Astrocyte of the spinal cord (primary cell): Measurements from ENCODE around the gene SUN1.
"Not testable (repeated sequence)": the region's sequence is repeated elsewhere in the genome, so short reads cannot be mapped to it uniquely, and the experiment has no call there.

Experiments
- DNase-seq: peaks from one replicate; pipeline ENCODE4 v3.0.0; 2011; ENCODE audit warnings: low read depth, low spot score
- H3K4me3 ChIP-seq: 2 replicates; pipeline ENCODE4 v1.5.1; 2011; ENCODE audit warnings: low read depth, mild to moderate bottlenecking, low read length, moderate library complexity
- in situ Hi-C: cut with HindIII; loops from 2 replicates; pipeline ENCODE4 v1.10.0; 2017; ENCODE audit warnings: low sequenced_read_pairs
- TF ChIP-seq, protein P1 (sequence below): IDR thresholded peaks from 2 replicates; pipeline ENCODE4 v1.5.1; 2012; ENCODE audit warnings: low read depth, mild to moderate bottlenecking, low read length, inconsistent platforms

Gene SUN1

DNA sequence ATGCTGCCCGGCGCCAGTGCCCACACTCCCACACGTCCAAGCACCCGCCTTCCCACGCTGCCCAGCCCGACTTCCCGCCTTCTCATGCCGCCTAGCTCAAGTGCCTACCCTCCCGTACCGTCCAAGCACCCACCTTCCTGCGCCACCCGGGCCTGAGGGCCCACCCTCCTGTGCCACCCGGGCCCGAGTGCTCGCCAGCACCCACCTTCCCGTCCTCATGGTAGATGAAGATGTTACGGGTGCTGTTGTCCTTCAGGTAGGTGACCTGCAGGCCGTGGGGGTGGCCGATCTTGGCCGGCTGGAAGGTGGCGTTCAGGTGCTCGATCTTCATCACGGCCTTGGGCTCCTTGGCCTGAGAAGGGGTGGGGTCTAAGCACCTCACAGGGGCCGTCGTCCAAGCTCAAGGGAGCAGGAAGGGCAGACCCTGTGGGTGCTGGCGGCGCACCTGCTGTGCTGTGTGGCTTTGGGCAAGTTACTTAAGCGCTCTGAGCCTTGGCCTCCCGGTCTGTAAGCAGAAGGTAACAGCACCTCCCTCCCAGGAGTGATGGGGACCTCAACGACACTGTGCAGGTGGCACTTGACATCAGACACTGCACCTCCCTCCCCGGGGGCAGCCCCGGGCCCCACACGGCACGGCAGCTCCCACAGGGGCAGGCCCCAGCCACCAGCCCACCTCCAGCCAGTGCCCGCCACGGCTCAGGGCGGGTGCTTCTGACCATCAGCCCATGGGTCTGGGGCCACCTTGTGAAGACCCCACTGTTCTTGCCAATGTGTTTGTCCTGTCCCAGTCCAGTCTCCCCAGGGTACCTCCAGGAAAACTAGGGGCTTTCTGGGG lies 71.9 kb downstream of the SUN1 start:
- DNase-seq = no peak
- TF ChIP-seq, protein P1, sequence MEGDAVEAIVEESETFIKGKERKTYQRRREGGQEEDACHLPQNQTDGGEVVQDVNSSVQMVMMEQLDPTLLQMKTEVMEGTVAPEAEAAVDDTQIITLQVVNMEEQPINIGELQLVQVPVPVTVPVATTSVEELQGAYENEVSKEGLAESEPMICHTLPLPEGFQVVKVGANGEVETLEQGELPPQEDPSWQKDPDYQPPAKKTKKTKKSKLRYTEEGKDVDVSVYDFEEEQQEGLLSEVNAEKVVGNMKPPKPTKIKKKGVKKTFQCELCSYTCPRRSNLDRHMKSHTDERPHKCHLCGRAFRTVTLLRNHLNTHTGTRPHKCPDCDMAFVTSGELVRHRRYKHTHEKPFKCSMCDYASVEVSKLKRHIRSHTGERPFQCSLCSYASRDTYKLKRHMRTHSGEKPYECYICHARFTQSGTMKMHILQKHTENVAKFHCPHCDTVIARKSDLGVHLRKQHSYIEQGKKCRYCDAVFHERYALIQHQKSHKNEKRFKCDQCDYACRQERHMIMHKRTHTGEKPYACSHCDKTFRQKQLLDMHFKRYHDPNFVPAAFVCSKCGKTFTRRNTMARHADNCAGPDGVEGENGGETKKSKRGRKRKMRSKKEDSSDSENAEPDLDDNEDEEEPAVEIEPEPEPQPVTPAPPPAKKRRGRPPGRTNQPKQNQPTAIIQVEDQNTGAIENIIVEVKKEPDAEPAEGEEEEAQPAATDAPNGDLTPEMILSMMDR = no peak
- H3K4me3 ChIP-seq = no peak overlapping the region
- in situ Hi-C loops = no loop called here

DNA sequence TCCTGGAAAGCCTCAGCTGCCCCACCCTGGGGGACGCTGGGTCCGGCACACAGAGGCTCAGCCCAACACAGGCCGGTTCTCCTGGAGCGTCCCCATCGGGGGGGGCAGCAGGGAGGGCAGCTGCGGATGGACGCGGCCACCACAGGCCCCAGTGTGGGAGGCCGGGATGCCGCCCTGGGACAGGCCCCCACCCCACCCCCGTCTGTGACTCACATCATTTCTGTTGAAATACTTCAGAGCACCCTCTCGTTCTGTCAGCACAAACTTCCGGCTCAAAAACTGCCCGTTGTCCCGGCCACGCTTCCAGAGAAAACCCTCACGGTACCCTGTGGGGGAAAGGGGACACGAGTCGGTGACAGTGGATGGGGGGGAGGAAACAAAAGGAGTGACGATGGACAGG lies 72.6 kb downstream of the SUN1 start:
- H3K4me3 ChIP-seq = no peak overlapping the region
- no peak for DNase-seq
- in situ Hi-C loops = no loop called here
- TF ChIP-seq, protein P1 = no peak

DNA sequence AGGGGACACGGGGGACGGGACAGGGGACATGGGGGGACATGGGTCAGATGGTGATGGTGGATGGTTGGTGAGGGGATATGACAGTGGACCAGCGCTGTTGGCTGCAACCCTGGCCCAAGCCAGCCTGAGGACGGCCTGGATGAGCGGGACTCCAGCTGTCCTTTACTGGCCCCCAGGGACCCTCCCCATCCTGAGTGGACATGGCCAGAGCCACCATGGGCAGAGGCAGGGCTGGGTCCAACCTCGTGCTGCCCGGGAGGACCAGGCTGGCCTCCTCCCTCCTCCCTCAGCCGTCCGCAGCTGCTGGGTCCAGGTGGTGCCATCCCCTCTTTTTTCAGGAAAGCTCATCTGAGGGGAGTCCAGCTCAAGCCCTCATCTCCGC lies 74.5 kb downstream of the SUN1 start:
- no peak for DNase-seq
- H3K4me3 ChIP-seq = no peak overlapping the region
- TF ChIP-seq, protein P1 = no peak
- in situ Hi-C loops = no loop called here

DNA sequence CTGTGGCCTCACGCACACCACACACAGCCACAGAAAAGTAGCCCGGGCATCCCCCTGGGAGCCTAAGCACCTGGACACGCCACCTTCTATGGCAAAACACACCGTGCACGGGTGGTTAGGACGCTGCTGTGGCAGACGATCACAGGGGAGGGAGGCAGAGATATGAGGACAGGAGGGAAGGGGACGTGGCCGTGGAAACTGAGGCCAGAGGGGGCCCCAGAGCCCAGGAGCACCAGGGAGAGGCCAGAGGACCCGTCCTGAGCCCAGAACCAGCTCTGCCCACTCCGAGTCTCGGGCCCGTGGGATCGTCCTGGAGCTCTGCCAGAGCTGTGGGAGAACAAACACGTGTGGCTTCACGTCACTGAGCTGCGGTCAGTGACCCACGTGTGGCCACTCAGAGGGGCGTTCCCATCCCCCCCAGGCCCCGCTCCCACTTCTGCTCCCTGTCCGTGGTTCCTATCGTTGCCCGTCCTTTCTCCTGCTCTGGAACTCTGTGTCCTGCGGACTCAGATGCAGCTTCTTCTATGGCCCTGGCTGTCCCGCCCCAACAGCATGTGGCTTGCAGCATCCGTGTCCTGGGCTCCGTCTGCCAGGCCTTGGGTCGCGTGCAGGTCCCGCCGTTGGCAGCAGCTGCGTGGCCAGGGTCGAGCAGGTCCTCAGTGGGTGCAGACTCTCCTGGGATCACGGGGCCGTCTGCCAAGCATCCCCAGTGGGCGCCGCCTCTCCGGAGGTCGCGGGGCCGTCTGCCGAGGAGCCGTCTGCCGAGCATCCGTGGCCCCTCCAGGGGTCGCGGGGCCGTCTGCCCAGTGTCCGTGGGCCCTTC lies 75.1 kb downstream of the SUN1 start:
- DNase-seq = no peak
- TF ChIP-seq, protein P1 = no peak
- H3K4me3 ChIP-seq = no peak overlapping the region
- in situ Hi-C loops = no loop called here

DNA sequence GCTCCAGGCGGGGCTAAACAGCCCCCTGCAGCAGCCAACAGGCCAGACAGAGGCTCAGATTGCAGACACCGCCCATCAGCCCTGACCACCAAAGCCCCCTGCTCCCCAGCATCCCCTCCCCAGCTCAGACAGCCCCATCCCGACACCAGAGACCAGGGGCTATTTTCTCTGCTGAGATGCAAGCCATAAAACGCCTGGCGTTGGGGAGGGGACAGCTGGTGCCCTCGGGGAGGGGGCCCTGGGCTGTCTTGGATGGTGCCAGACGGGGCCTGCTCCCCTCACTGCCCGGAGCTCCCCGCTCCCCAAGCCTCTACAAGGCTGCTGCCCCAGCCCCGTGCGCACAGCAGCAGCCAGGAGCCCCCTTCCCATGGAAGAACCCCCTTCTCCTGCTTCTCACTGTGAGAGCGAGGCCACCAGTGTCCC lies 75.9 kb downstream of the SUN1 start:
- in situ Hi-C loops = no loop called here
- TF ChIP-seq, protein P1 = no peak
- no peak overlapping the region for H3K4me3 ChIP-seq
- no peak for DNase-seq

DNA sequence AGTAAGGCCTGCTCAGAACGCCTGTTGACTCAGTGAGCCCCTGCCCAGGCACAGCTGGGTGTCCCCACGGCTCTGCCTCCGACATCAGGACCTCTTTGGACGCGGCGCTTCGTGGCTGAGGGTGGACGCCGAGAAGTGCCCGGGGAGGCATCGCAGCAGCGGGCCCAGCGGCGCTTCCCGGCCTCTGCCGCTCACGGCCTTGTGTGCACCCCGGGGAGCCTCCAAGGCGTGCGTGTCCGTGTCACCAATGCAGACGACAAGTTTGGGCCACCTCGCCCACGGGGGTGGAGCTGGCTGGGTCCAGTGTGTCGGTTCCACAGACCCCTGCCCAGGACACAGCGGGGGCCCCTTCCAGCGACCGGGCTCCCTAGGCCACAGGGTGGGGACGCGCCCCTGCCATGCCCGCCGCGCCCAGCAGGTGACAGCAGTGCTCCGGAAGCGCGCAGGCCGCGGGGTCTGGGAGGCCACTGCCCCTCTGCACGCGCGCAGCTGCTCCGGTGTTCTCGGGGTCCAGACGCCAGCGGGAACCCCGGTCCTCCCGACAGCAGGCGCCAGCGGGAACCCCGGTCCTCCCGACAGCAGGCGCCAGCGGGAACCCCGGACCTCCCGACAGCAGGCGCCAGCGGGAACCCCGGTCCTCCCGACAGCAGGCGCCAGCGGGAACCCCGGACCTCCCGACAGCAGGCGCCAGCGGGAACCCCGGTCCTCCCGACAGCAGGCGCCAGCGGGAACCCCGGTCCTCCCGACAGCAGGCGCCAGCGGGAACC lies 76.5 kb downstream of the SUN1 start:
- DNase-seq = peak; percentile 31
- H3K4me3 ChIP-seq, in situ Hi-C loops: not testable (repeated sequence)
- TF ChIP-seq, protein P1 = peak; percentile 78
